ENCODE results near the gene UGT1A6. TPM values are rescaled to one million over a fixed set of nuclear protein-coding genes. Genes with fewer than 3 reads are reported as not detected.

The UGT1A6 gene
- total RNA-seq, 2 donors from 2014 or later = not detected

DNA sequence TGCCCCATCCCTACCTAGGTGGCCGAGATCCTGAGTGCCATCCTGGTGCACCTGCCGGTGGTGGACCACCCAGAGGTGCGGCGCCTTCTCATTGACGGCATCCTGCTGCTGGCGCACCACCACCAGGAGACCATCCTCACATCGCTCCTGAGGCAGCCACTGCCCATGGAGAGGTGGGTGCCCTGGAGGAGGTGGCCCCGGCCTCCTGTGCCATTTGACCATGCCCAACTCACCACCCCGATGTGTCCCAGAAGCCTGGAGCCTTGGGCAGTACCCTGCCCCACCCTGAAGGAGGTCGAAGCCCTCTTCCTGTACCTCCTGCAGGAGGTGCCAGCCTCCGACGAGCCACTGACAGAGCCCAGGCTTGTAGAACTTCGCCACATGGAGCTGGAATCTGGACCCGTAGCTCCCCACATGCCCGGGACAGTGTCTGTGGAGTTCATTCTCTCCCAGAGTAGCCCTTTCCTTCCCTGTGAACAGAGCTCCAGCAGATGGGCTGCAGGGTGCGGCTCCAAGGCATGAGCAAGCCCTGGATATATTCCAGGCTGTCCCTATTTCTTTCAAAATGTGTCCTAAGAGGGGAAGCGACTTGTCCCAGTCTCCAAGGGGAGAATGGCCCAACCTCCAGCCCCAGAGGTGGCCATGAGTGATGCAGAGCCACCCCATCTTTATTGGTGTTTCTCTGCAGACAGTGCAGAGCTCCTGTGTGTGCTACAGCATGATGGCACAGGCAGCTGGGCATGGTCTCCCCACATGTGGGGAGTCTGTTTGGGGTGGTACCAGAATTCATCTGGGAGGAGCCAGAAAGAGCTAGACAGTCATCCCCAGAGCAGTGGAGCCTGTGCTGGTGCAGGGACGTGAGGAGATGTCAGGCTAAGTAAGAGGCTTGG lies 127.4 kb downstream of the UGT1A6 start:
- H3K27ac ChIP-seq (ENCODE audit: low read depth, low read length) = no peak overlapping the region
- 89 to 94% methylated on average over 9 to 18 of the region's 18 CpGs for WGBS, 2 experiments (ENCODE audit: insufficient coverage in 1 of 2, insufficient read length in 1 of 2)
- DNase-seq = peak; percentile 36
- Mint-ChIP-seq H3K9me3 (no peaks in the 10 kb centered on the region), H3K27ac (peak overlapping the region; percentile 5), H3K4me1 (peaks cover 4% of the 10 kb centered on the region), H3K4me3 (no peak overlapping the region), H3K36me3 (ENCODE audit: low read depth) (no peaks in the 10 kb centered on the region), H3K27me3 (ENCODE audit: insufficient read depth) (no peaks in the 10 kb centered on the region)
- H3K9me3 ChIP-seq (ENCODE audit: control insufficient read depth, low read length) = no peaks in the 10 kb centered on the region
- no peaks in the 10 kb centered on the region for H3K4me1 ChIP-seq (ENCODE audit: control insufficient read depth, insufficient read depth, low read length)
- H3K4me3 ChIP-seq (ENCODE audit: low read length) = no peak overlapping the region
- no peaks in the 10 kb centered on the region for H3K27me3 ChIP-seq (ENCODE audit: control insufficient read depth, insufficient read depth, low read length, poor library complexity, severe bottlenecking)
- no peaks in the 10 kb centered on the region for H3K36me3 ChIP-seq (ENCODE audit: control insufficient read depth, insufficient read depth, low read length)
- no peak overlapping the region for H3K9ac ChIP-seq (ENCODE audit: extremely low read depth, low read length, poor library complexity, severe bottlenecking)
- no peak for TF ChIP-seq CTCF (conservative IDR thresholded peaks at IDR 0.05)

- Histone ChIP-seq H3K36me3 (ENCODE audit: control insufficient read depth, insufficient read depth, low read length) (no peaks in the 10 kb centered on the region), H3K4me3 (ENCODE audit: low read length) (no peak overlapping the region), H3K4me1 (ENCODE audit: control insufficient read depth, insufficient read depth, low read length) (no peaks in the 10 kb centered on the region), H3K27ac (ENCODE audit: low read depth, low read length) (no peak overlapping the region), H3K27me3 (ENCODE audit: control insufficient read depth, insufficient read depth, low read length, poor library complexity, severe bottlenecking) (no peaks in the 10 kb centered on the region), H3K9ac (ENCODE audit: extremely low read depth, low read length, poor library complexity, severe bottlenecking) (no peak overlapping the region), H3K9me3 (ENCODE audit: control insufficient read depth, low read length) (no peaks in the 10 kb centered on the region)
- Mint-ChIP-seq H3K9me3 (peaks cover 2% of the 10 kb centered on the region), H3K27ac (no peak overlapping the region), H3K4me1 (peaks cover 7% of the 10 kb centered on the region), H3K36me3 (ENCODE audit: low read depth) (no peaks in the 10 kb centered on the region), H3K27me3 (ENCODE audit: insufficient read depth) (no peaks in the 10 kb centered on the region), H3K4me3 (no peak overlapping the region)
- 90% methylated on average over 4 to 6 of the region's 6 CpGs for WGBS, 2 experiments (ENCODE audit: insufficient coverage in 1 of 2, insufficient read length in 1 of 2)
- TF ChIP-seq CTCF (conservative IDR thresholded peaks at IDR 0.05) = no peak
- peak; percentile 34 for DNase-seq
Measured at GRCh38 chr2:233820774-233821105, 128.1 kb downstream of the UGT1A6 start.

DNA sequence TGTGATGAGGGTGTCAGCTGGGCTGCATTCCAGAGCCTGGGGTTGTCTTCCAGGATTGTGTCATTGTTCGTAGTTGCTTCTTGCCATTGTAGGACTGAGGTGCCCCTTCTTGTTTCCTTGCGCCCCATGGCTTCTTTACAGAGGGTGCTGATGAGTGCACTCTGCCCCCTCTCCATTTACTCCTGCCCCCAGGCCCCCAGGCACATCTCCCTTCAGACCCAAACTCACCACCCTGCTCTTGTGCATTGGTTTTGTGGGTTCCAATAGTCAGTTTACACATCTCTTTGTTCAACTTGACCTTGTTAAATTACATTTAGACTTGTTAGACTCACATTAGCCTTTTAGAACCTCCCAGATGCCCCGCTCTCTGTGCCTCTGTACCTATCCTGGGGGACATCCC lies 128.5 kb downstream of the UGT1A6 start:
- Mint-ChIP-seq H3K27me3 (ENCODE audit: insufficient read depth) (no peaks in the 10 kb centered on the region), H3K4me1 (peaks cover 7% of the 10 kb centered on the region), H3K27ac (no peak overlapping the region), H3K36me3 (ENCODE audit: low read depth) (no peaks in the 10 kb centered on the region), H3K9me3 (peaks cover 2% of the 10 kb centered on the region), H3K4me3 (no peak overlapping the region)
- no peak overlapping the region for H3K27ac ChIP-seq (ENCODE audit: low read depth, low read length)
- no peaks in the 10 kb centered on the region for H3K4me1 ChIP-seq (ENCODE audit: control insufficient read depth, insufficient read depth, low read length)
- H3K9ac ChIP-seq (ENCODE audit: extremely low read depth, low read length, poor library complexity, severe bottlenecking) = no peak overlapping the region
- no peak overlapping the region for H3K4me3 ChIP-seq (ENCODE audit: low read length)
- no peaks in the 10 kb centered on the region for H3K27me3 ChIP-seq (ENCODE audit: control insufficient read depth, insufficient read depth, low read length, poor library complexity, severe bottlenecking)
- no peaks in the 10 kb centered on the region for H3K36me3 ChIP-seq (ENCODE audit: control insufficient read depth, insufficient read depth, low read length)
- TF ChIP-seq CTCF (conservative IDR thresholded peaks at IDR 0.05) = no peak
- peak; percentile 29 for DNase-seq
- 67 to 93% methylated on average over 1 to 3 of the region's 3 CpGs for WGBS, 2 experiments (ENCODE audit: insufficient coverage in 1 of 2, insufficient read length in 1 of 2)
- no peaks in the 10 kb centered on the region for H3K9me3 ChIP-seq (ENCODE audit: control insufficient read depth, low read length)
